ENCODE measurements around the gene RPS28.
"Not testable (repeated sequence)": the region's sequence is repeated elsewhere in the genome, so short reads cannot be mapped to it uniquely, and the experiment has no call there.

RPS28 gene

DNA sequence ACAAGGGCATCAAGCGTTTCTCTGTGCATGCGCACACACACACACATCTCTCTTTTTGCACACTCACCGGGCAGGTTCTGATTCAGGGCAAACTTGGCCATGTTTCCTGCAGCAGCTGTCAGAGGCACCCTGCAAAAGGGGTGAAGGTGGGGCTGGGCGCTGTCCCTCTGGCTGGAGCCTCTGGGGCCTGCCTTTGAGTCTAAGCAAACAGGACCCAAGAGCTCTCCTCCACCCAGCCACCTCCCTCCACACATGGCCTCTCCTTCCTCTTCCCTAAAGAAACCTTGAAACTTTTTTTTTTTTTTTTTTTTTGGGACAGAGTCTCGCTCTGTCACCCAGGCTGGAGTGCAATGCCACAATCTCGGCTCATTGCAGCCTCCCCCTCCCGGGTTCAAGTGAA, 16.4 kb downstream of the RPS28 start:
- no peak for TF ChIP-seq CTCF (IDR thresholded peaks at IDR 0.05; ENCODE audit: control insufficient read depth, extremely low read depth, insufficient read depth)
- H3K4me3 ChIP-seq (ENCODE audit: low read depth, low read length): no peak overlapping the region
- DNase-seq (ENCODE audit: low read depth): no peak

GRCh38 chr19:8338835-8339234, 17.5 kb downstream of the RPS28 start:
- no peak overlapping the region for H3K4me3 ChIP-seq (ENCODE audit: low read depth, low read length)
- no peak for DNase-seq (ENCODE audit: low read depth)
- no peak for TF ChIP-seq CTCF (IDR thresholded peaks at IDR 0.05; ENCODE audit: control insufficient read depth, extremely low read depth, insufficient read depth)

GRCh38 chr19:8340341-8341096, 19.2 kb downstream of the RPS28 start:
- no peak for DNase-seq (ENCODE audit: low read depth)
- TF ChIP-seq CTCF (IDR thresholded peaks at IDR 0.05; ENCODE audit: control insufficient read depth, extremely low read depth, insufficient read depth): no peak
- no peak overlapping the region for H3K4me3 ChIP-seq (ENCODE audit: low read depth, low read length)

DNA sequence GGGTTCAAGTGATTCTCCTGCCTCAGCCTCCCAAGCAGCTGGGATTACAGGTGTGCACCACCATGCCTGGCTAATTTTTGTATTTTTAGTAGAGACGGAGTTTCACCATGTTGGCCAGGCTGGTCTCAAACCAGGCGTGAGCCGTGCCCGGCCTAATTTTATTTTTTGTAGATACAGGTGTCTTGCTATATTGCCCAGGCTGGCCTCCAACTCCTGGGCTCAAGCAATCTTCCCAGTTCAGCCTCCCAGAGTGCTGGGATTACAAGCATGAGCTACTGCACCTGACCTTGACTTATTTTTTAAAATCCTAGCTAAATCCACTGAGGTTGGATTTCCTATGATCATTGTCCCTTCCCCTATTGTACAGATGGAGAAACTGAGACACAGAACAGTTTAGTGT, 20.2 kb downstream of the RPS28 start:
- H3K4me3 ChIP-seq (ENCODE audit: low read depth, low read length); DNase-seq (ENCODE audit: low read depth): not testable (repeated sequence)

DNA sequence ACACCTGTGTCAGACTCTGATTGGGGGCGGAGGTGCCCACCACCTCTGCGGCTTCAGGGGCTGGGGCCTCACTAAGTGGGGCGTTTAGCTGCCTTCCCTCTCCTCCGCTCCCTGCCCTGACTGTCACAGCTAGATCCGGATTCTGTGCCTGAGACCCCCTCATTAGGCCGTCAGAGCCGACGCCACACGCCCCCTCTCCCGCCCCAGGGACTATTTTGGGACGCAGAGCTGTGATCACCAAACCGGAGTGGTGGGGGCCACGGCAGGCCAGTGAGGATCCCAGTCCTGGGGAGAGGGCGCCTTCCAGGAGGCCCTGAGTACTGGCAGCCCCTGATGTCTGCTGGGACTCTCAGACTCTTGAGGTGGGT, 21.0 kb downstream of the RPS28 start:
- TF ChIP-seq CTCF (IDR thresholded peaks at IDR 0.05; ENCODE audit: control insufficient read depth, extremely low read depth, insufficient read depth): no peak
- no peak overlapping the region for H3K4me3 ChIP-seq (ENCODE audit: low read depth, low read length)
- no peak for DNase-seq (ENCODE audit: low read depth)

- no peak for TF ChIP-seq CTCF (IDR thresholded peaks at IDR 0.05; ENCODE audit: control insufficient read depth, extremely low read depth, insufficient read depth)
- H3K4me3 ChIP-seq (ENCODE audit: low read depth, low read length): peak within 1 kb of the TSS; percentile 53
- DNase-seq (ENCODE audit: low read depth): peak; percentile 92
Measured at GRCh38 chr19:8342684-8343482, 21.6 kb downstream of the RPS28 start, which contains the start of gene KANK3. Gene KANK3, minus strand, starts transcription at chr19:8343262. Its CDS starts 5,434 bp downstream, at chr19:8337828.

DNA sequence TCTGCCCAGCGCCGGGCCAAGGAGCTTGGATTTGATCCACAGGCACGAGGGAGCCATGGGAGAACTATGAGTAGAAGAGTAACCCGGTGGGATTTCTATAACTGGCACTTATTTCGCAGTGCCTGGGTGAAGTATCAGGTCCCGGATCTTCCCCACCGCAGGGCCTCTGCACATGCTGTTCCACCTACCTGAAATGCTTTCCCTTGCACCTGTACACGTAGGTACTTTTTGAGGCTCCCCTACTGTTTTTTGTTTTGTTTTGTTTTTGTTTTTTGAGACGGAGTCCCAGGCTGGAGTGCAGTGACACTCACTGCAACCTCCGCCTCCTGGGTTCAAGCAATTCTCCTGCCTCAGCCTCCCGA, 22.2 kb downstream of the RPS28 start:
- H3K4me3 ChIP-seq (ENCODE audit: low read depth, low read length): no peak overlapping the region
- no peak for TF ChIP-seq CTCF (IDR thresholded peaks at IDR 0.05; ENCODE audit: control insufficient read depth, extremely low read depth, insufficient read depth)
- DNase-seq (ENCODE audit: low read depth): no peak

GRCh38 chr19:8349629-8350372, 28.5 kb downstream of the RPS28 start:
- not testable (repeated sequence) for DNase-seq (ENCODE audit: low read depth); H3K4me3 ChIP-seq (ENCODE audit: low read depth, low read length)
